ENCODE results near the gene SLC12A2.

GRCh38 chr5:128237546-128237945, 154.0 kb downstream of the SLC12A2 start:
- TF ChIP-seq CTCF (IDR thresholded peaks at IDR 0.05; ENCODE audit: low read length): no peak
- no peak for TF ChIP-seq EZH2 (IDR thresholded peaks at IDR 0.05; ENCODE audit: borderline replicate concordance, low read length)

Data from OCI-LY1 (cell line).